CD4-positive, alpha-beta T cell treated with Interleukin-17A for 4 hours (primary cell): ENCODE data around the gene RBM20.
"Not testable (repeated sequence)": the region's sequence is repeated elsewhere in the genome, so short reads cannot be mapped to it uniquely, and the experiment has no call there.

Source experiments
- DNase-seq: peaks from one replicate; pipeline ENCODE4 v3.0.0-alpha.2; 2020; ENCODE audit warnings: mixed read lengths

Gene RBM20

DNA sequence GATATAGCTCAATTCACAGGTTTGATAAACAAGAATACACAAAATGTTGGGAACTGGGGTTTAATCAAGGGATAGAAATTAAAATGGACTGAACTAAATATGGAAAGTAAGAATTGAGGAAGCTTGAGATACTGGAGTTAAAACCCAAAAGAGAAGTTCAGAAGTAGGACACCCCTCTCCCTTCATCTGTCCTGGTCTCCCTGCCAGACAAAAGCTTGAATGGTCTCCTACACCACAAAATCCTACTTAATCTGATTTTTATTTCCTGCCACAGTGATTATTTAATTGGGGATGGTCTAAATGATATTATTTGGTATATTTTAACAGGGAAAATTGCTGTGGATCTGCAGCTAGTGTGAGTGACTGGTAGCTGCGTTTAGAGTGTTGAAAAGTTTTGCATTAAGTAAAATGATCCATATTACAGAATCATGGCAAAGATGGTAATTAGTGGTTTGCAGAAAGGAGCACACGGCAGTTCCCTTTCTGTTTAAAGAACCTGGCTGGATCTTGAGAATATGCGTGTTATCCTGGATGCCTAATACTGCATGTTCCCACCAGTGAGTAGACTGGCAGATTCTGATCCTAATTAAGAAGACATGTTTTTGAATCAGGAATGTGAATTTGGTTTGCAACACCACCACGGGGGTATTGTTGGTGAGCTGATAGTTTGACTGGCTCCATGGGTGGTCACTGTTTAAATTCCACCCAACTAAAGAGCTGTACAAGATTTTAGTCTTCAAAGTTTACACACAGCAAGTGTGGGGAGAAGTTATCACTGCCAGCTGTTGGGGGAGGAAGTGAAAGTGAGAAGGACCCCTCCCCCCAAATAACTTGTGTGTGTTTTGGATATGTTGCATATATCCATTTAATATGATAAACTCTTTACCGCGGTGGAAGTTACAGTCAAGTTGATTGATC lies 5.5 kb downstream of the RBM20 start:
- no peak for DNase-seq

DNA sequence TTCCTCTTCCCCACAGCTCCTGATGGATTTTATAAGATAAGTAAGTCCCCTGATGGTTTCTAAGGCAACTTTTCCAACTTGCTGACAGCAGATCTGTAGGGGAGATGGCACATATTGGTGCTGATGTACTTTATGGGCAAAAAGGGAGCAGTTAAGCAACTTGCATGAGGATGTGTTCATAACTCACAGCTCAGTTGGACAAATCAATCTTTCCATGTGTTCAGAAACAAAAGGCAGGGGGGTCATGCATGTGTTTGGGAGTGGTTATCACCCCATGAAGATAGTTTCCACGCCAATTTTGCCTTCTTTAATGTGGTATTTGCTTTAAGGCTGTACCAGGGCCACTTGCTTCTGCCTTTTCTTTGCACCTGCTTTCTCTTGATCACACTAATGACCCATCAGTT lies 6.1 kb downstream of the RBM20 start:
- no peak for DNase-seq

DNA sequence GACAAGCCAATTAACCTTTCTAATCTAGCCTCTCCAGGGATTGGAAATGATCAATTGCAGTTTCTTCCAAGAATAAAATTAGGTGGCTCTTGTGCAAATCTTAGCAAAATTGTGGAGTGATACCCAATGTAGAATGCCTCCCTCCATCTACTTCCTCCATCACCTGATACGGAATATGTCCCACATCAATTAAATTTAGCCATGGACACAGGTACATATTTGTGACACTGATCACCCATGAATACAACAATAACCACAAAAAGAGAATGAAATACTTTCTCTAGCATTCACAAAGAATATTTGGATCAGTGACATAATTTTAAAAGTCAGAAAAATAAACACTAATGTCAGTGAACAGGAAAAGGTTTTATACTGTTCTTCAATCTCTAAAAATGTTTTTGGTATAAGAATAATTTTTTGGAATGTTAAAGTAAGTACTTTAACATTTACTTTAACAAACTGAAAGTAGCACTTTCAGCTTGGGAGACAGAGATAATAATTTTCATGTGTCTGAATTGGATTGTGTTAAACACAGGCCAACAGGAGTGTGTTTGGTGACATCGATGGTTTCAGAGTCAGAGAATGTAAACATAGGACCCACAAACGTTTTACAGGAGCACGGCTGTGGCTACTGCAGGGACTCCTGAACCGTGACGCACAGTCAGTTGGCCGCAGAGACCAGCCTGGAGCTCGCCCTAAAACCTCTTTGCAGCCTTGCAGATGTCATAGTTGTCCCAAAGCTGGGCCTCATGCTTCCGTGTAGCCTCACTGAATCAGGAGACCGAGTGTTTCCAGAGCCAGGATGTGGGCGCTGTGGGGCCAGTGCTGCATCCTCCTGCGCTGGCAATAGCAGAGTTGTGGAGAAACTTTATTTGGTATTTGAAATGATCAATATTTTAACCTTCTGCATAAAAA lies 7.2 kb downstream of the RBM20 start:
- peak; percentile 29 for DNase-seq

DNA sequence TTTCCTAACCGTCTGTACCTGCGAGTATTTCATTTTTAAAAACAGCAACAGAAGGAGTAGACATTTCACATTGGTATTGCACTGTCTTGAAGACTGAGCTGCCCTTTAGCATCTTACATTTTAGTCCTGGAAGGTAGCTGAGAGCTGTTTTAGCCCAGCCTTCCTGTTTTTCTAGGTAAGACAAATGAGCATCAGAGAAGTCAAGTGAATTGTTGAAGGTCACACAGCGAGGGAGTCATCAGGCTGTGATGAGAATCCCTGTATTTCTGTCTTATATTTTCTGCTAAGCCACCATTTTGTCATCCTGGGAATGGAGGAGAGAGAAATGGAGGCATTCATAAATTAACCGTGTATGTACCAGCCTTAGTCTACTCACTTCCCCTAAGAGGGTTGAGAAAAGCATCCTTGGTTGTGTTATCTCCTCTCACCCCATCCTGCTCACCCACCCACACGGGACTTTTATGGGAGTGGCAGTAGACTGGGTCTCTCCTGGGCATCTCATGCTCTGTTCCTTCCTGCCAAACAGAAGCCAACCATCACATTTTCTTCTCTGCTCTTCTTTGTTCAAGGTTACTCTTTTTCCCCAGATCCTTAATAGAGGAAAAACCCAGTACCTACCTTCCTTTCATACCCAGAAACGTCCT lies 8.5 kb downstream of the RBM20 start:
- DNase-seq, result no peak

DNA sequence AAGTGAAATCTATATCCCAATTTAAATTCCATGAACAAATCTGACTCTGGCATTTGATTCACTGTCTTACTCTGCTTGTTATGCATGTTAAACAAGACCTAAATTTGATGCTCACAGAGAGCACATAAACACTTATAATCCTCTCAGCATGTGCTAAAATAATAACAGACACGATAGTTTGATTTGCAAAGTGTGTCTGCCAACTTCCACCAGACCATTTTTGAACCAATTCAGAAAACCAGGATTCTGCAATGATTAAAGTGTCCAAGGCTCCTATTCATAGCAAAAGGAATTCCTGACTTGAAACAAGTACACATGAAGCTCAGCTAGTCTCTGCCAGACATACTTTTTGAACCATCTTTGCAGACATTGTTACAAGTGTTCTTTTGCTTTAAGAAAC lies 11.2 kb downstream of the RBM20 start:
- DNase-seq, result no peak

DNA sequence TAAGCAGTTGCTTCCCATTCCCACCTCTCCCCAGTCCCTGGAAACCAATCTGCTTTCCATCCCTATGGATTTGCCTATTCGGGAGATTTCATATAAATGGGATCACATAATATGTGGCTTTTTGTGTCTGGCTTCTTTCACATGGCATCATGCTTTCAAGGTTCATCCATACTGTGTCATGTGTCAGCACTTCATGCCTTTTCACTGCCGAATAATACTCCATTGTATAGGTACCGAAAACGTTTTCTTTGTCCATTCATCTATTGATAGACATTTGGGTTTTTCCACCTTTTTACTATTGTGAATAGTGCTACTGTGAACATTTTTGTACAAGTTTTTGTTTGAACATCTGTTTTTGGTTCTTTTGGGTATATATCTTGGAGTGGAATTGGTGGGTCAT lies 12.5 kb downstream of the RBM20 start:
- no peak for DNase-seq

DNA sequence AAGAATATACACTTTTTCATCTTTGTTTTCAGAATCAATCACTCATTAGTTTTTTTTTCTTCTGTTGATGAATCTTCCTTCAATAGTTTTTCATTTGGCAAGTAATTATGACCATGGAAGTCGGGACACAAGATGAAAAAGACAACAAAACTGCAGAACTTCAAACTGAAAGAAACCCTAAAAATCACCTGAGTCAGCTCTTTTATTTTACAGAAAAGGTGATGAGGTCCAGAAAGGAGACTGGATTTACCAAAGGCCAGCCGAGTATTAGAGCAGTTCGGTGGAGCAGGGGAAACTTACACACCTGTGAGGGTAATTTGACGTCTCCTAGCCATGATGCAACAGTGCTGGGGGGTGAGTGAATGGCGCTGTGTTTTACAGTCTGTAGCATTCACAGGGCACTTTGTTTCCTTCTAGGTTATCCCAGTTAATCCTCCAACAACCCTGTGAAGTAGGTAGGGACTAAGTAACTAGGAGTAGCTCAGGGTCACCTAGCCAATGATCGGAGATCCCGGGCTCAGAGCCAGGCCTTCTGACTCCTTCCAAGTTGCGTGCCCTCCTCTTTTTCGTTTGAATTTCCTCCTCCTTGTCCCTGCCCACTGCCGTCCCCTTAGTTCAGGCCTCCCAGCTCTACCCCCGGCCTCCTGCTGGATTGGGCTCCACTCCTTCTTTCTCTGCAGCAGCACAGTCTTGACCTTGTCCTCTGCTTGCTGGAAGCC lies 14.0 kb downstream of the RBM20 start:
- DNase-seq, result no peak

DNA sequence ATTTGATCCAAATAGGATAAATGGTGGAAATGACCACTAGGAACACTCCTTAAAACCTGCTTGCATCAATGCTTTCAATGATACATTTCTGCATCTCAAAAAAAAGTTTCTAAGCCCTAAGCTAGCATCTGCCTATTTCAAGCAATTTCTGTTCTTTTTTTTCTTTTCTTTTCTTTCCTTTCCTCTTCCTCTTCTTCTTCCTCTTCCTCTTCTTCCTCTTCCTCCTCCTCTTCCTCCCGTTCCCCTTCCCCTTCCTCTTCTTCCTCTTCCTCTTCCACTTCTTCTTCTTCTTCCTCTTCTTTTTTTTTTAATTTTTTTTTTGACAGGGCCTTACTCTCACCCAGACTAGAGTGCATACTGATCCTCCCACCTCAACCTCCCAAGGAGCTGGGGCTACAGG lies 15.4 kb downstream of the RBM20 start:
- DNase-seq, result no peak

DNA sequence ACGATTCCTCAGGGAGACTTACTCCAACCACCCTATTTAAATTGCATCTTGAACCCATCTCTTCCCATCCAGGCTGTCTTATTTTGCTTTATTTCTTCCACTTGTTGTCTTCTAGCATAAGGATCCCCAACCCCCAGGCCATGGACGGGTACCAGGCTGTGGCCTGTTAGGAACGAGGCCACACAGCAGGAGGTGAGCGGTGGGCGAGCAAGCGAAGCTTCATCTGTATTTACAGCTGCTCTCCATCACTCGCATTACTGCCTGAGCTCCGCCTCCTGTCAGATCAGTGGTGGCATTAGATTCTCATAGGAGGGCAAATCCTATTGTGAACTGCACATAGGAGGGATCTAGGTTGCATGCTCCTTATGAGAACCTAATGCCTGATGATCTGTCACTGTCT lies 16.2 kb downstream of the RBM20 start:
- not testable (repeated sequence) for DNase-seq

DNA sequence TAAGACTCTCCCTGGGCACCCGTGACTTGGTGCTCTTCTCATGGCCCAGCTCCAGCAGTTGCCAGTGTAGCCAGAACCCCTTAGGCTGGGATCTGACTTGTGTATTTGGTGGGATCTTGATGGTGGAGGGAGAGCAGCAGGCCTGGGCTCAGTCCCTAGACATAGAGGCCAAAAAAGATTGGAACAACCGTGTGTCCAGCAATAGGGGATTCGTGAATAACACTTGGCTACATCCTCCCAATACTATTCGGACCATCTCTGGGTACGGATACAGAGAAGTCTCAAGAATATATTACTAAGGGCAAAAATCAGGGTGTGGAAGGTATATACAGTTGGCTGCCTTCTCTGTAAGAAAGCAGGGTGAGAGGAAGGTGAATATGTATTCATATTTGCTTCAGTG lies 17.2 kb downstream of the RBM20 start:
- no peak for DNase-seq

DNA sequence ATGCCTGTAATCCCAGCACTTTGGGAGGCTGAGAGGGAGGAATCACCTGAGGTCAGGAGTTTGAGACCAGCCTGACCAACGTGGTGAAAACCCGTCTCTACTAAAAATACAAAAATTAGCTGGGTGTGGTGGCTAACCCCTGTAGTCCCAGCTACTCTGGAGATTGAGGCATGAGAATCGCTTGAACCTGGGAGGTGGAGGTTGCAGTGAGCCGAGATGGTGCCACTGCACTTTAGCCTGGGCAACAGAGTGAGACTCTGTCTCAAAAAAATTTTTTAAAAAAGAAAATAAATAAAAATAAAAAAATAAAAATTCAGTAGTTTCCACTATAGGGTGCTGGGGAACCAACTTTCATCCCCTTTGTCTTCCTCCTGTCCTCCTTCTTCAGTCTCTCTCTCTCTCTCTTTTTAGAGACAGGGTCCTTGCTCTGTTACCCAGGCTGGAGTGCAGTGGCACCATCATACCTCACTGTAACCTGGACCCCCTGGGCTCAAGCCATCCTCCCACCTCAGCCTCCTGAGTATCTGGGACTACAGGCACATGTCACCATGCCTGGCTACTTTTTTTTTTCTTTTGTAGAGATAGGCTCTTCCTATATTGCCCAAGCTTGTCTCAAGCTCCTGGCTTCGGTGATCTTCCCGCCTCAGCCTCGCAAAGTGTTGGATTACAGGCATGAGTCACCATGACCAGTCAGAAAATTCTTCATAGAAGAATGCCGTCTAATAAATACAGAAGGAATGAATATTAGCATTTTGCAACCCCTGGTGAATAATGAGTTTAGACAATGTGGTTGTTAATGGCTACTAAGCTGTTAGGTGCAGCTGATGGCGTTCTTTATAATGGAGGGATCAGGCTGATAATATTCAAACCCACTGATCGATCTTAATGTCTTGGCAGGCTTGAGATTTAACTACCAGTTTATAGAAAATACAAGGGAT lies 20.6 kb downstream of the RBM20 start:
- no peak for DNase-seq

DNA sequence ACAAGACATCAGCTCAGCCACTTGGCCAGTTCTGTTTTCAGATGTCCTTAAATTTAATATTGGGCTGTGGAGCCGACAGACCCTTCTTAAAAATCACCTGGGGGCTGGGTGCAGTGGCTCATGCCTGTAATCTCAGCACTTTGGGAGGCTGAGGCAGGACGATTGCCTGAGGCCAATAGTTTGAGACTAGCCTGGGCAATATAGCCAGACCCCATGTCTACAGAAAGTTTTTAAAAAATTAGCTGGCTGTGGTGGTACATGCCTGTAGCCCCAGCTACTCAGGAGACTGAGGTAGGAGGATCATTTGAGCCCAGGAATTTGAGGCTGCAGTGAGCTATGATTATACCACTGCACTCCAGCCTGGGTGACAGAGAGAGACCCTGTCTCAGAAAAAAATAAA lies 22.1 kb downstream of the RBM20 start:
- not testable (repeated sequence) for DNase-seq

DNA sequence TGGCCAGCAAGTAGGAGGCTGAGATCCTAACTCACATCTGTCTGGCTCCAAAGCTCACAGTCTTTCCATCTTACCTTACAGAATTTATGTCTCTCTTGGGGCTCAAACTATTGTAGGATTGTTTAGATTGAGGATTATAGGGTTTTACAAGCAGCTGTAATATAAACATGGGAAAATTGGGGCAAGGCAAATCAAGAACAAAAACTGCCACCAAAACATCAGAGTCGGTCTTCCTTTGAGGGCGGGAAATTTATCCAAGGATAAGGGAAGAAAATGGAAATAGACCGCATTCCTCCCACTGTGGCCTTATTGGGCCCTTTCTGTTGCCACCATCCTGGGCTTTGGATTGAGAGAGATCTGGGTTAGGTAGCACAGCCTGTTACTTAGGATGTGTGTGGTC lies 22.5 kb downstream of the RBM20 start:
- no peak for DNase-seq

DNA sequence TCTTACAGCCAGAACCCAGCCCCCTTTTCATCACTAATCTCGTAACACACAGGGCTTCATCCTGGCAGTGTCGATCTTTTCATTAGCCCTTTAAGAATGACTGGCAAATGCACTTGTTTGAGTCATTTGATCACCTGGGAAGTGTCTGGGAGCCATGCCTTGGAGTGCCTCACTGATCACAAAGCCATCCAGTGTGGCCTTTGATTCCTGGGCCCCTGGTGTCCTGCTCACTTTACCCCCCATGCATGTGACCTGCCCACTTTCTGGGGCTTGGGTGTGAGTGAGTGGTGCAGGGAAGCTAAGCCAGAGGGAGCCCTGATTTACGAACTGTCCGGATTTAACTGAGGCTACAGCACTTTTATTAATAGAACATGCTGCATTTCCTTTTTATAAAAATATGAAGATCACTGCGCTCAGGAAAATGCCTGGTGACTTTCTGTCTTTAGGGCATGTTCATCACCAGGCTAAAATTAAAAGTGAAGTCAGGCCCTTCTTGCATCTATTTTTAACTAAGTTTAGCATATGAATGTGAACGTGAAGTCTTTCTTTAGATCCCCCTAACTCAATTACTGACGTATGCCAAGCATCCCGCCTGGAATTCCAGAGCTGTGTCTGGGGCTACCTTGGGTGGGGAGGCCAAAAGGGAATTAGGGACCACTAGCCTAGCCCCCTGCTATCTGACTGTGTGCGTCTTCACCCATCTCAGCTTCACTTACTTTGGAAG lies 23.6 kb downstream of the RBM20 start:
- DNase-seq, result no peak

DNA sequence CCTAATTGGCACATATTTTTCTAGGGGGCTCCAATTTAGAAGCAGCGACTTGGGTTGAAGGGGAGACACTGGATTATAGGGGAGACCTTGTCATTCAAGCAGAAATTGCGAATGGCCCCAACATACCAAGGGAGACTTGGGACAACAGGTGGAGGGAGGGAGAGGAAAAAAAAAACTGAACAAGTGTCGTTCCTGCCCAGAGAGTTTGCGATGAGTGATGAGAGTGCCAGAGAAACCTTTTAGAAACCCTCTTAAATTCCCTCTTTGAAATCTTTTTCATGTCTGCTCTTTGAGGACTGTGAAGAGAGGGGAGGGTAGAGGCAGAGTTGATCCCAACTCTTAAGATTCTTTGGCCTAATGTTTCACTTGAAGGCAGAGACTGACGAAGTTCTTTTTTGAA lies 24.3 kb downstream of the RBM20 start:
- DNase-seq, result no peak

DNA sequence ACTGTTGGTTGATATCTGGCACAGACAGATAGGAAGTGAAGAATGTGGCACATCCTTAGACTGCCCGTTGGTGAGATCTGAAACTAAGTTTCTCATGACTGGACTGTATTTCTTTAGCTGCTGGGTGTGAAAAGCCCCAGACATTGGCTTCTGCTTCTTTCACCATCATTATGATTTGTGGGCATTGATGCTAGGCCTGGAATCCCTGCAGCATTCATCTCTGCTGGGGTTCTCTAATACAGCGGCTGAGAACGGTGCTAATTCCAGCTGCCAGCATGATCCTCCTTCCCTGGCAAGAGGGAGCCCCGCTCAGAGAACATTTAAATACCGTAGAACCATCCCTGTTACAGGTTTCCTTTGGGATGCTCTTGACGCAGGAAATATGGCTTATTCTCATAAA lies 26.2 kb downstream of the RBM20 start:
- DNase-seq, result no peak

DNA sequence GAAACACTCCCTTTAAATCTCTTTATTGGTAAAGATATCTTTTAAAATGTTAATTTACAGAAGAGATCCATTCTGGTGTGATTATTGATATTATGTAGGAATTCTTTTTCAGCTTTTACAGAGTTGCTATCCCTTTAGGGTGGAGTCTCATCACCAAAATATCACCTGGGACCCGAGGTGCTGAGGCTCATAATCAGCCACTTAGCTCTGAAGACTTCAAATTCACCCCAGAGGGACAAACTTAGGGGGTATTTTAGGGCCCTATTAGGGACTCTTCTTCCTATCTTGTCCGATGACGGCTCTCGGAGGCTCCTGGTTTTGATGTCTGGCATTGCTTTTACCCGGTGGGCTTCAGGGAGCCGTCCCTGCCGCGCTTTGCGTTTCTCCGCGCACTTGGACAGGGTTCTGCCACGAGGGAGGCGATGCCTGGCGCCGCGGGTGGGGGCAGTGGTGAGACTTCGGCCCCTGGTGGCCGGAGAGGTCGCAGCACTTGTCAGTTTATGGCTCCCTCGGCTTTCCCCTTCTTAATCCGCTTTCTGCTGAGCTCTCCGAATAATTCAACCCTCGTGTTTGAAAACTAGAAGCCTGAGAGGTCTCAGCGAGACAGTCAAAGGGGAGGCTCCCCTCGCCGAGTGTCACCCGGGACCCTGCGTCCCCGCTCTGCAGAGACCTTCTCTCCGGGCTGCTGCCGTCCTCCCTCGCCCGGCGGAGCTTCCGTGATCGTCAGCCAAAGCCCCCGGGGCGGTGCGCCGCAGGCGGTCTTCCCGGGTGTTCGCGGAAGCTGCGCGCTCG lies 27.8 kb downstream of the RBM20 start:
- peak; percentile 70 for DNase-seq

DNA sequence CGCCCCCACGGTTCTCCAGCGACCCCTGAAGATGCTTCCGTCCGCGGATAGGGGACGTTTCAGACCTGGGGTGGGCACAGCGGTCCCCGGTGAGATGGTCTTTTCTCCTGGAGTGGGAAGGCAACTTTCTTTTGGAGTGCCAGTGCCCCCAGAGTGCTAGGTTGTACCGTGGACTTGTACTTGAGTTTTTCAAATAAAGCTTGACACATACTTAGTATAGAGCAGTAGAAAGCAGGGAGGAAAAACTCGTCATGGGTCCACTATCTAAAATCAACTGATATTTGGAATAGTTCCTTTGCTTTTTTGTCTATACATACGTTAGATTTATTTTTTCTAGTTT lies 28.4 kb downstream of the RBM20 start:
- no peak for DNase-seq

DNA sequence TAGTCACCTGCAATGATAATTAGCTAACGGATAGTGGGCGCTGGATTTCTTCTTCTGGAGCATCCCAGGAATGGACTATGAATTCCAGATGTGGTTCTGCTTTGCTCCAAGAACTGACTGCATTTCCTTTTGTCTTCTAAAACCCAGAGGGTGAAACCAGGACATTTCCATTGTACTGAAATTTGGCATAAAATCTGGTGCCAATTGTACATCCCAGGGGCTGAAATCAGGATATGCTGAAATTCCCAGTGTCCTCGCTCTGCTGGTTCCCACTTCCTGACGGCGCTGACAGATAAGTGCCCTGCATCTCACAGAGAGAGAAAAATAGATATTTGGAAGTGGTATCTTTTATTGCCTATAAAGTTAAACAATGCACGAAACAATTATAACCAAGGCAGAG lies 31.9 kb downstream of the RBM20 start:
- DNase-seq, result no peak
